DND-41 (cell line): ENCODE measurements around the gene BEND5.

Experiments used
- ATAC-seq: fragments of 200-7000 bp; cut with Tn5 transposase; 3 replicates; pipeline ENCODE4 v1.9.1; 2021; ENCODE audit warnings: low read depth; ENCODE audit not compliant: insufficient read depth
- DNase-seq: peaks from one replicate; pipeline ENCODE4 v3.0.0-alpha.2; 2020
- H2AFZ ChIP-seq: 2 replicates; pipeline ENCODE4 v1.6.0; 2012; ENCODE audit warnings: low read depth, low read length
- H3K27ac ChIP-seq: 2 replicates; pipeline ENCODE4 v1.5.1; 2012; ENCODE audit warnings: low read length, inconsistent platforms
- H3K27me3 ChIP-seq: fragments of 200-600 bp; sonication (generic); 2 replicates; pipeline ENCODE4 v1.6.0; 2012; ENCODE audit warnings: low read length, mild to moderate bottlenecking, inconsistent platforms; ENCODE audit not compliant: insufficient read depth, poor library complexity
- H3K36me3 ChIP-seq: 2 replicates; pipeline ENCODE4 v1.5.1; 2012; ENCODE audit warnings: low read length, inconsistent platforms; ENCODE audit not compliant: insufficient read depth
- H3K4me1 ChIP-seq: 2 replicates; pipeline ENCODE4 v1.5.1; 2012; ENCODE audit warnings: mild to moderate bottlenecking, low read length; ENCODE audit not compliant: insufficient read depth
- H3K4me2 ChIP-seq: 2 replicates; pipeline ENCODE4 v1.6.0; 2012; ENCODE audit warnings: mild to moderate bottlenecking, moderate library complexity, low read length, inconsistent platforms; ENCODE audit not compliant: insufficient read depth
- H3K4me3 ChIP-seq, 2 experiments: fragments of 200-600 bp in 1 of 2; shearing (Covaris generic) in 1 of 2; 2 replicates each; pipeline ENCODE4 v1.5.1; 2012 to 2016; ENCODE audit warnings: inconsistent platforms in 2 of 2, low read length in 2 of 2, mild to moderate bottlenecking in 2 of 2, low read depth in 1 of 2, moderate library complexity in 1 of 2
- H3K79me2 ChIP-seq: 2 replicates; pipeline ENCODE4 v1.6.0; 2012; ENCODE audit warnings: low read length, inconsistent platforms; ENCODE audit not compliant: insufficient read depth
- H3K9ac ChIP-seq: 2 replicates; pipeline ENCODE4 v1.6.0; 2012; ENCODE audit warnings: low read depth, mild to moderate bottlenecking, inconsistent platforms, low read length, moderate library complexity
- H3K9me3 ChIP-seq: 2 replicates; pipeline ENCODE4 v1.5.1; 2012; ENCODE audit warnings: low read length, moderate library complexity, mild to moderate bottlenecking, inconsistent platforms; ENCODE audit not compliant: insufficient read depth, severe bottlenecking
- H4K20me1 ChIP-seq: 2 replicates; pipeline ENCODE4 v1.6.0; 2012; ENCODE audit warnings: low read length; ENCODE audit not compliant: insufficient read depth
- CTCF ChIP-seq: IDR thresholded peaks from 2 replicates; pipeline ENCODE4 v1.5.1; 2012; ENCODE audit warnings: borderline replicate concordance, low read length, moderate library complexity, mild to moderate bottlenecking; ENCODE audit not compliant: poor library complexity, severe bottlenecking; ENCODE audit errors: extremely low read depth
- EZH2 ChIP-seq: IDR thresholded peaks from 3 replicates; pipeline ENCODE4 v1.6.1; 2012; ENCODE audit warnings: borderline replicate concordance, low read depth, mild to moderate bottlenecking, moderate library complexity, low read length, inconsistent platforms; ENCODE audit not compliant: severe bottlenecking

The BEND5 gene

GRCh38 chr1:48807554-48808260, 31.0 kb upstream of the BEND5 start:
- H3K4me2 ChIP-seq: no peak overlapping the region
- no peak for DNase-seq
- no peak overlapping the region for H3K4me3 ChIP-seq
- H2AFZ ChIP-seq: no peak overlapping the region
- H3K27ac ChIP-seq: no peak overlapping the region
- no peaks in the 10 kb centered on the region for H3K4me1 ChIP-seq
- H3K9ac ChIP-seq: no peak overlapping the region
- TF ChIP-seq CTCF (no peak), EZH2 (no peak)
- no peak for ATAC-seq
- no peaks in the 10 kb centered on the region for H3K79me2 ChIP-seq
- H4K20me1 ChIP-seq: no peaks in the 10 kb centered on the region
- H3K27me3 ChIP-seq: no peaks in the 10 kb centered on the region
- H3K9me3 ChIP-seq: no peaks in the 10 kb centered on the region
- H3K36me3 ChIP-seq: no peaks in the 10 kb centered on the region

- H4K20me1 ChIP-seq: no peaks in the 10 kb centered on the region
- no peak overlapping the region for H3K4me3 ChIP-seq
- ATAC-seq: no peak
- no peak overlapping the region for H3K27ac ChIP-seq
- H3K36me3 ChIP-seq: no peaks in the 10 kb centered on the region
- no peaks in the 10 kb centered on the region for H3K4me1 ChIP-seq
- H3K4me2 ChIP-seq: no peak overlapping the region
- no peaks in the 10 kb centered on the region for H3K79me2 ChIP-seq
- H3K27me3 ChIP-seq: no peaks in the 10 kb centered on the region
- no peaks in the 10 kb centered on the region for H3K9me3 ChIP-seq
- no peak overlapping the region for H2AFZ ChIP-seq
- no peak for DNase-seq
- TF ChIP-seq CTCF (no peak), EZH2 (no peak)
- no peak overlapping the region for H3K9ac ChIP-seq
These were observed 26.8 kb upstream of the BEND5 start for GRCh38 chr1:48803474-48803873.

- H3K4me1 ChIP-seq: no peaks in the 10 kb centered on the region
- H3K27ac ChIP-seq: no peak overlapping the region
- no peak overlapping the region for H2AFZ ChIP-seq
- H3K27me3 ChIP-seq: no peaks in the 10 kb centered on the region
- H3K36me3 ChIP-seq: no peaks in the 10 kb centered on the region
- H4K20me1 ChIP-seq: no peaks in the 10 kb centered on the region
- no peaks in the 10 kb centered on the region for H3K79me2 ChIP-seq
- H3K4me2 ChIP-seq: no peak overlapping the region
- TF ChIP-seq CTCF: no peak
- TF ChIP-seq EZH2: no peak
- no peak overlapping the region for H3K9ac ChIP-seq
- H3K9me3 ChIP-seq: no peaks in the 10 kb centered on the region
- ATAC-seq (no peak), DNase-seq (no peak)
- H3K4me3 ChIP-seq: no peak overlapping the region
These were observed 18.1 kb upstream of the BEND5 start for GRCh38 chr1:48794816-48795215.

- Histone ChIP-seq H3K4me2 (no peak overlapping the region), H3K27ac (no peak overlapping the region), H3K27me3 (no peaks in the 10 kb centered on the region), H4K20me1 (no peaks in the 10 kb centered on the region), H2AFZ (no peak overlapping the region), H3K9ac (no peak overlapping the region), H3K9me3 (no peaks in the 10 kb centered on the region), H3K4me1 (no peaks in the 10 kb centered on the region), H3K4me3 (no peak overlapping the region), H3K36me3 (no peaks in the 10 kb centered on the region), H3K79me2 (no peaks in the 10 kb centered on the region)
- ATAC-seq (no peak), DNase-seq (no peak)
- TF ChIP-seq CTCF: no peak
- no peak for TF ChIP-seq EZH2
These were observed 17.2 kb upstream of the BEND5 start for GRCh38 chr1:48793863-48794262.
